Activated naive CD8-positive, alpha-beta T cell treated with anti-CD3 and anti-CD28 coated beads for 36 hours (primary cell): ENCODE results near the gene TMTC2. TPM values are rescaled to one million over a fixed set of nuclear protein-coding genes. Genes with fewer than 3 reads are reported as not detected.

Source experiments
- DNase-seq: peaks from one replicate; pipeline ENCODE4 v3.0.0; 2021
- H3K27ac Mint-ChIP-seq: one replicate; pipeline ENCODE4 v1.8.0; 2022; ENCODE audit warnings: mild to moderate bottlenecking, moderate library complexity, mixed read lengths
- H3K27me3 Mint-ChIP-seq: one replicate; pipeline ENCODE4 v1.8.0; 2022; ENCODE audit warnings: mild to moderate bottlenecking, mixed read lengths
- H3K36me3 Mint-ChIP-seq: one replicate; pipeline ENCODE4 v1.8.0; 2021; ENCODE audit warnings: mild to moderate bottlenecking, mixed read lengths
- H3K4me1 Mint-ChIP-seq: one replicate; pipeline ENCODE4 v1.8.0; 2021; ENCODE audit warnings: mixed read lengths
- H3K4me3 Mint-ChIP-seq: one replicate; pipeline ENCODE4 v1.8.0; 2022; ENCODE audit warnings: mild to moderate bottlenecking, moderate library complexity, mixed read lengths
- H3K9me3 Mint-ChIP-seq: one replicate; pipeline ENCODE4 v1.8.0; 2022; ENCODE audit warnings: mixed read lengths
- total RNA-seq, 2 experiments: library from RNA; stranded (reverse); gene quantifications; one replicate each; pipeline ENCODE4 v1.2.3, GENCODE V29; 2021

The TMTC2 gene
- total RNA-seq, 2 experiments from 2014 or later = 1.4 to 1.7 TPM

DNA sequence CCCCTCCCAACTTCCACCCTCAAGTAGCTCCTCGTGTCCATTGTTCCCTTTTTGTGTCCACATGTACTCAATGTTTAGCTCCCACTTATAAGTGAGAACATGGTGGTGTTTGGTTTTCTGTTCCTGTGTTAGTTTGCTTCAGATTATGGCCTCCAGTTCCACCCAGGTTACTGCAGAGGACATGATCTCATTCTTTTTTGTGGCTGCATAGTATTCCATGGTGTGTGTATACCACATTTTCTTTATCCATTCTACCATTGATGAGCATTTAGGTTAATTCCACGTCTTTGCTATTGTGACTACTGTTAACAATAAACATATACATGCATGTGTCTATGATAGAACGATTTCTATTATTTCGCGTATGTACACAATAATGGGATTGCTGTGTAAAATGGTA is 362.6 kb downstream of the TMTC2 start:
- no peak overlapping the region for H3K4me3 Mint-ChIP-seq
- peaks cover 4% of the 10 kb centered on the region for H3K36me3 Mint-ChIP-seq
- H3K27ac Mint-ChIP-seq = no peak overlapping the region
- peaks cover 3% of the 10 kb centered on the region for H3K27me3 Mint-ChIP-seq
- H3K9me3 Mint-ChIP-seq = no peaks in the 10 kb centered on the region
- no peak for DNase-seq
- H3K4me1 Mint-ChIP-seq = peaks cover 2% of the 10 kb centered on the region

DNA sequence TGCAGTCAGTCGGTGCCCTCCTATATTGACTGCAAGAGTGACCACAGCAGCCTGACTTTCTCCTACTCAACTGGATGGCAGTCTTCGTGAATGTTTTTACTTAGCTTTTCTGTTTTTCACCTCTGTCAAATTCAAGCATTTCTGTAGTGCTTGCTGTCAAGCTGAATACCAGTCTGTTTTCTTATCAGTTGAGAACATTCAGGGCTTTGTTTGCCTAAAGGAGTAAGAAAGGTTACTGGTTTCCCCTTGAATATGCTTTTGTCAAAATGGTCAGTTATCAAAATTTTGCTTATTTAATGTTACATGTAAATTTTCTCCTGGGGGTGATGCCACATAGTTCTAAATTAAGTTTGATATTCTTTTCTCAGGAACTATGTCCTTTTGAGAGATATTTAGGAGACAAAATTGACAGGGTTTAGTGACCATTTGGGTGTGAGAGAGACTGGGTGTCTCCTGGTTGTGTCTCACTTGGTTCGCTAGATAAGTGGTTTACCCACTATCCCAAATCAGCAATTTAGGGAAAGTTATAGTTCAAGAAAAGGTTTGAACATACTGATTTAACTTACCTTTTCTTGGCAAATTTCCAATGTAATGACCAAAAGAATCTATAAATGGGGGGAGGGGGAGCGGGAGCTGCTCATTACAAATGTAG is 366.3 kb downstream of the TMTC2 start:
- Mint-ChIP-seq H3K27me3 (peaks cover 3% of the 10 kb centered on the region), H3K4me1 (no peaks in the 10 kb centered on the region), H3K4me3 (no peak overlapping the region), H3K9me3 (no peaks in the 10 kb centered on the region), H3K36me3 (peaks cover 4% of the 10 kb centered on the region), H3K27ac (no peak overlapping the region)
- DNase-seq = no peak

DNA sequence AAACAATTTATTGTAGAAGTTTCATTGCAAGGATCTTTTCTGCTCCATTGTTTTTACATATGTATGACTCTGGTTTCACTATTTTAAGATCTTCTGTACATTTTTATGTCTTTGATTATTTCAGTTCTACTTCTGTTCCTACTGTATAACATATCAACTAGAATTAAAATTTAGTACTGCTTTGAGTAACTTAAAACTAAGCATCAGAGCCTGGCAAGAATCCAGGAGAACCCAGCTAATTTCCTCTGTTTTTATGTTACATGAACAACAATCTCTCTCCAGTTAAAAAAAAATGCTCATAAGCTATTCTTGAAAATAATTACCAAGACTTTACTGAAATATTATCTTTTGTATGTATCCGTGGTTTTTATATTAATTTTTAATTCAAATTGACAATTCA is 370.7 kb downstream of the TMTC2 start:
- Mint-ChIP-seq H3K27ac (no peak overlapping the region), H3K4me1 (no peaks in the 10 kb centered on the region), H3K4me3 (no peak overlapping the region), H3K36me3 (no peaks in the 10 kb centered on the region), H3K9me3 (no peaks in the 10 kb centered on the region), H3K27me3 (no peaks in the 10 kb centered on the region)
- DNase-seq = no peak

DNA sequence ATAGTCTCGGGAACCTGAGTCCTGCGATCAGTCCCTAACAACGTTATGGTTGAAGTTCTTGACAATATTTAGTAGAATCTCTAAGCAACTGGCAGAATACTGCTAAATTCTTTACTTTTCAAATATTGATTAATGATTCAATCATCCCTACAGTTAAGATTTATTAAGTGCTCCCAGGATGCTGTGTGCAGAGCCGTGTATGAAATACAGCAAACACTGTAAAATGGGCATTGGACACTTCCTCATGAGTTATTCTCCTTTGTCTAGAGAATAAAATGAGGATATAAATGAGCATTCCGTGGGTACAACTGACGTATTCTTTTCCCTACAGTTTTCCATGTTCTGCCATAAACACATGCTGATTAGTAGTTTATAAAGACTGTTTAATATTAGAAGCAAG is 372.4 kb downstream of the TMTC2 start:
- DNase-seq = no peak
- Mint-ChIP-seq H3K36me3 (no peaks in the 10 kb centered on the region), H3K27ac (no peak overlapping the region), H3K27me3 (no peaks in the 10 kb centered on the region), H3K9me3 (no peaks in the 10 kb centered on the region), H3K4me3 (no peak overlapping the region), H3K4me1 (no peaks in the 10 kb centered on the region)

DNA sequence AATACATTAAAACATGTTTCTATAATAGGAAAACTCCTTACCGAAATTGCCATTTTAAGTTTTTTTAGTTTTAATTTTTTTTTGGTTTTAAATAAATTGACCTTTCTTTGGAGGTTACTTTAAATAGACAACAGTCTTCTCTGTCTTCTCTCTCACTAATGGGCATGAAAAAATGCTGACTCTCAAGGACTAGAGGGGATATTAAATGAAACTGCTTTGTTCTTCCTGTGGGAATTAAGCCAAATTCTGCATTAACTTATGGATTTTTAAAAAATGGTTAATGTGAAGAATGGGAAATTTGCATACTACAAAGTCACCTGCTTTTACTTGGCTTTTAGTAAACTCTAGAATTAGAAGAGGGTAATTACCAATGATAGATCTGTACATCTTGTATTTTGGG is 378.9 kb downstream of the TMTC2 start:
- H3K27me3 Mint-ChIP-seq = no peaks in the 10 kb centered on the region
- no peak overlapping the region for H3K27ac Mint-ChIP-seq
- no peak overlapping the region for H3K4me3 Mint-ChIP-seq
- no peaks in the 10 kb centered on the region for H3K36me3 Mint-ChIP-seq
- H3K9me3 Mint-ChIP-seq = peaks cover 2% of the 10 kb centered on the region
- DNase-seq = no peak
- no peaks in the 10 kb centered on the region for H3K4me1 Mint-ChIP-seq

DNA sequence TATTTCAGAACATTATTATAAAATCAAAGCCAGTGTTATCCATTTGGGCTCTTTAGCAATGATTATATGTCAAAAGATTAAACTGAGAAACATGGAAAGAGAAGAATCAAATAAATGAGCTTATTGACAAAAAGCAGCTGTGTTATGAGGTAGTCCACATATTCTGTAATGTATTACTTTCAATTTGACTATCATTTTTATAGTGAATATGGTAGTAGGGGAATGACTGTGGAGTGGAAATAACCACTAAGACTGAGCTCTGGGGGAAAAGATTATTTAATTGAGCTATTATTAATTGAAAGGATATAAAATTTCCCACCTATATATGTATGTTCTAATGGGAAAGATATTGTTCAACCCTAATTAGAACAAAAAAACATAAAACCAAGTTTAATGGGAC is 381.3 kb downstream of the TMTC2 start:
- H3K9me3 Mint-ChIP-seq = peaks cover 15% of the 10 kb centered on the region
- no peak overlapping the region for H3K27ac Mint-ChIP-seq
- no peak for DNase-seq
- no peaks in the 10 kb centered on the region for H3K36me3 Mint-ChIP-seq
- no peaks in the 10 kb centered on the region for H3K4me1 Mint-ChIP-seq
- no peaks in the 10 kb centered on the region for H3K27me3 Mint-ChIP-seq
- H3K4me3 Mint-ChIP-seq = no peak overlapping the region

DNA sequence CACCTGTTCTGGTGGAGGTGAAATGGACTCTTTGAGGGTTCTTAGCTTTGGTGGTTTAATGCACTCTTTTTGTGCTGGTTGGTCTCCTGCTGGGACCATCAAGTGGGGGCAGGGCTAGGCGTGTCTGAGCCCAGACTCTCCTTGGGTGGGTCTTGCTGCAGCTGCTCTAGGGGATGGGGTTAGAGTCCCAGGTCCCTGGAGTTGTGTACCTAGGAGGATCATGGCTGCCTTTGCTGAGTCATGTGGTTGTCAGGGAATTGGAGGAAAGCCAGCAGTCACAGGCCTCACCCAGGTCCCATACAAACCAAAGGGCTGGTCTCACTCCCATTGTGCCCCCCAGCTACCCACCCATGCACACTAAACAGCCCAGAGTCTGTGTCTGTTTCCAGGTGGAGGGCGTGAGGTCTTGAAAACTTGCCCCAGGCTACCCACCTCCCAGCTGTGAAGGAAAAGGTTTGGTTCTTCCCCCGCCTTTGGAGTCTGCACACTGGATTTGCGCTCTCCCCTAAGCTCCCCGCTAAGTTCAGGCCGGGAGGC is 387.7 kb downstream of the TMTC2 start:
- H3K4me3 Mint-ChIP-seq = no peak overlapping the region
- H3K9me3 Mint-ChIP-seq = peaks cover 20% of the 10 kb centered on the region
- peaks cover 4% of the 10 kb centered on the region for H3K36me3 Mint-ChIP-seq

DNA sequence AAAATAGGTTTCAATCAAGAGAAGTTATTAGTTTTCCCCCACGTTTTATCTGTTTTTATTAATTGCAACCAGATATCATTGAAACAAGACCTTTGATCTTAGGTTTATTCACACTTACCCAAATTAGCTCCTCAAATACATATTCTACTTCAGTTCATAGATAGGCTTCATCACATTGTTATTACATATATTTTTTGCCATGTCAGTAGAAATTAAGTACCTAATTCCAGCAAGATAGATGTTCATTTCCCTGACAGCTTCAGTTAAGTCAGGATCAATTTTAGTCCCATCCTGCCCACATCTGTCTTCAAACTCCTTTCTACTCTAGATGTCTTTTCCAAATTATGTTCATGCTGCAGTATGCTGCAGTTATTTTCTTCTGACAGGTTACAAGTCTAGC is 388.8 kb downstream of the TMTC2 start:
- no peak for DNase-seq
- H3K36me3 Mint-ChIP-seq = peaks cover 4% of the 10 kb centered on the region
- no peaks in the 10 kb centered on the region for H3K4me1 Mint-ChIP-seq
- no peaks in the 10 kb centered on the region for H3K27me3 Mint-ChIP-seq
- no peak overlapping the region for H3K4me3 Mint-ChIP-seq
- H3K9me3 Mint-ChIP-seq = peaks cover 20% of the 10 kb centered on the region
- H3K27ac Mint-ChIP-seq = no peak overlapping the region

More for the DNA sequence above, 387.7 kb downstream of the TMTC2 start:
- no peak overlapping the region for H3K27ac Mint-ChIP-seq
- no peaks in the 10 kb centered on the region for H3K27me3 Mint-ChIP-seq
- no peak for DNase-seq
- no peaks in the 10 kb centered on the region for H3K4me1 Mint-ChIP-seq

DNA sequence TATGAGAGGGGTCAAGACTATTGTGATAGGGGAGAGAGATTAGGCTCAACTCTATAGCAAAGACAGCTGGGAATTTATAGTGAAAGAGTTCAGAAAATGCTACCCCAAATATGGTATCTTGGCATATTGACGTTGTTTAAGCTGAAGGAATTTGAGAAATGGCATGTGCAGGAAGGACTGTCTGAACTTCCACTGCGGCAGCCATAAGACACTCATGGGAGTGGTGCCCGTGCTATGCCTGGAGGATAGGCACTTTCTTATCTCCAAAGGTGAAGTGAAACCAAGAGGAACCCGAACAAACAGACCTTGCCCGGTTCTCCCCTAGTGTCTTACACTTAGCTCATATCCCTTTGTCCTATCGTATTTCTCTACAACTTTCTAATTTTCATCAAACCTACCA is 390.3 kb downstream of the TMTC2 start:
- no peak overlapping the region for H3K27ac Mint-ChIP-seq

DNA sequence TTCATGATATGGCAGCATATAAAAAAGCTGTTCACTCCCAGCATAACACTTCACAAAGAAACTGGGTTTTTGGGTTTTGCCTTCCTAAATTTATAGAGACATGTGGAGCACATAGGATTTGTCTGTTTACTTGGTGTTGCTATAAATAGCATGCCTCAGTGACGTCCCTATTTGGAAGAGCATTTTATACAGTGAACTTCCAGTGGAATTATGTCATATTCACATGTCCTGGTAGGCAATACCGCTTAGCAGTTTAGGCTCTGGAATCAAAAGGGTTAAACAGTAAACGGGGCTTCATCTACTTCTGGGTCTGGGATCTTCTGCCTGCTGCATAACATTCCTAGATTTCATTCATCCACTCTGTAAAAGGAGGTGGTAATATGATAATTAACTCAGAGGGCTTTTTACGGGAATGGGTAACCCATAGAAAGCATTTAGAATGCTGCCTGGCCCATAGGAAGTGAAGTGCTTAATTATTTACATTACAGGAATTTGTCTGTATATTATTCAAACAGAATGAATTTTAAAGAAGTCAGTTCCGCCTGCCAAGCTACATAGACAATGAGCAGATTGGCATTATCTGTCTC is 396.1 kb downstream of the TMTC2 start:
- H3K27me3 Mint-ChIP-seq = no peaks in the 10 kb centered on the region
- H3K36me3 Mint-ChIP-seq = no peaks in the 10 kb centered on the region

More for the DNA sequence above, 390.3 kb downstream of the TMTC2 start:
- no peak for DNase-seq
- Mint-ChIP-seq H3K4me1 (no peaks in the 10 kb centered on the region), H3K36me3 (peaks cover 4% of the 10 kb centered on the region), H3K9me3 (peaks cover 12% of the 10 kb centered on the region), H3K4me3 (no peak overlapping the region), H3K27me3 (no peaks in the 10 kb centered on the region)

DNA sequence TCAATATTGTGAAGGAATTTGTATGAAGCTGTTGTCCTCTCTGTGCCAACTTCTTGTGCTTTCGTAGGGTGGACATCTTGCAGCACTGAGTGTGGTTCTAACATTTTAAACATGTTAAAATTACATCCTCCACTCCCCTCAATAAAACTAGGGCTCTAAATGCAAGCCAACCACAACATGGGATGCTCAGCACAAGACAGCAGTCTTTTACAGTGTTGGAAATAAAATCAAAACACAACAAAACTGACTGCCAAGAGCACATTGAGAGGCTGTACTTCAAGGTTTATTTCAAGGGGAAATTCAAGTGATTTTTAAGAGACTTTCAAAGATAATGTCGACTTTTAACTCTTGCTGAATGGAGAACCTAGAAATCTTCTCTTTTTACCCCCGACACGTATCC is 396.9 kb downstream of the TMTC2 start:
- no peaks in the 10 kb centered on the region for H3K4me1 Mint-ChIP-seq
- no peak overlapping the region for H3K4me3 Mint-ChIP-seq
- DNase-seq = no peak
- H3K9me3 Mint-ChIP-seq = no peaks in the 10 kb centered on the region
- no peak overlapping the region for H3K27ac Mint-ChIP-seq
- H3K36me3 Mint-ChIP-seq = no peaks in the 10 kb centered on the region
- H3K27me3 Mint-ChIP-seq = no peaks in the 10 kb centered on the region

More for the DNA sequence above, 396.1 kb downstream of the TMTC2 start:
- Mint-ChIP-seq H3K4me1 (no peaks in the 10 kb centered on the region), H3K9me3 (no peaks in the 10 kb centered on the region), H3K27ac (no peak overlapping the region), H3K4me3 (no peak overlapping the region)
- DNase-seq = no peak

DNA sequence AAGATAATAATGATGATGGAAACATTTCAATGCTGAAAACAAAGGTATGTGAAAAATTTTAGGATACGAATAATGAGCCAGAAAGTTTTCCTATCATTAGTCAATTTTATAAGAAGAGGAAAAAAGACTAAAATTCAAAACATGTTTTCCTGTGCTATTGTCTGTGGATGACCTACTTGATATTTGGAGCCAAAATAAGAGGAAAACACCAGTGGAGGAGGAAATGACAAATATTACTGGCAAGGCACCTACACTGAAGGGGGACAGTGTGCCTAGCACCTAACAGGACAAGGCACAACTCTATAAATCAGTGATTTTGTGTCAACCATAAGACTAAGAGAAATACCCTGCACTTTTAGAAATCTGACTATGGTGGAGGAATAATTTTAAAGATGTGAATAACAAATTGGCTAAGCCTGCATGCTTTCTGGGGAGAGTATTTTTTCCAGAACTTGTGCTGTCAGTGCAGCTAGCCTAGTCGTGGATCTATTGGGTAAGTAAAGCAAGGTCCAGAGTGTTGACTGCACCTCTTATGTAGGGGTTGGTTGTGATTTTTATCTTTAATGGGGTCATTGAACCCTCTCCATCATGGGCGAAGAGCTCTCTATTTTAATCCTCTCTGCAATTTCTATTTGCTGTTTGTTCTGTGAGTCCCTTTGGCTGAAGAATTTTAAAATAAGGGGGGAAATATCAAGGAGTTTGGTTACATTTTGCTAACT is 398.0 kb downstream of the TMTC2 start:
- Mint-ChIP-seq H3K27ac (no peak overlapping the region), H3K27me3 (no peaks in the 10 kb centered on the region), H3K36me3 (no peaks in the 10 kb centered on the region), H3K4me3 (no peak overlapping the region), H3K9me3 (no peaks in the 10 kb centered on the region), H3K4me1 (no peaks in the 10 kb centered on the region)
- DNase-seq = no peak

DNA sequence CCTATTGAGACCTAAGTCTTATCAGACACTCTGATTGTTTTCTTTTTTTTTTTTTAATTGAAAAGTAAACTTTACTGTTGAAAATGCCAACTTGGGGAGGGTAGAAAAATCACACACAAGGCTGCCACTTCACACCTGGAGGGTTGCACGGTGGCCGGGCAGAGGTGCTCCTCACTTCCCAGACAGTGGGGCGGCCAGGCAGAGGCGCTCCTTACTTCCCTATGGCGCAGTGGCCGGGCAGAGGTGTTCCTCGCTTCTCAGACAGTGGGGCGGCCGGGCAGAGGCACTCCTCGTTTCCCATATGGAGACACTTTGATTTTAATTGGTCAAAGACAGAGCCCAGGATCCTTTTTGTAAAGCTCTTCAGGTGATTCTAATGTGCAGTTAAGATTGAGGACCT is 399.3 kb downstream of the TMTC2 start:
- Mint-ChIP-seq H3K36me3 (no peaks in the 10 kb centered on the region), H3K4me1 (no peaks in the 10 kb centered on the region), H3K27me3 (no peaks in the 10 kb centered on the region), H3K27ac (no peak overlapping the region), H3K9me3 (no peaks in the 10 kb centered on the region), H3K4me3 (no peak overlapping the region)
- DNase-seq = no peak

DNA sequence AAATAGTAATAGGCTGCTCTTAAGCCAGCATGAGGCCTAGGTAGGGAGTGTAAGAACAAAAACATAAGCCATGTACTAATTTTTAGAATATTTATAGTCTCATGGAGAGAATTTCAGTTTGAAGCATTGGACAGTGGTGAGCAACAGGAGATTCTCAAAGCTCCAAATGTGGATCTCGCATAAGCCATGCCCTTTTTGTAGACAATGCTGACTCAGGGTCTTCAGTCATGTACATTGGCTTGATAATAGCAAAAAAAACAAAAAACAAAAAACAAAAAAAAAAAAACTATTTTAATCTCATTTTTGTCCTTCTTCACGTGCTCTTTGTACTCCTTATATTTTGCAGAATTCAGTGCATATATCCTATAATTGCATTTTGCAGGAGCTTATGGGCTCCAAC is 402.9 kb downstream of the TMTC2 start:
- Mint-ChIP-seq H3K4me1 (no peaks in the 10 kb centered on the region), H3K4me3 (no peak overlapping the region), H3K27me3 (no peaks in the 10 kb centered on the region), H3K27ac (no peak overlapping the region), H3K9me3 (peaks cover 2% of the 10 kb centered on the region), H3K36me3 (no peaks in the 10 kb centered on the region)
- DNase-seq = no peak

DNA sequence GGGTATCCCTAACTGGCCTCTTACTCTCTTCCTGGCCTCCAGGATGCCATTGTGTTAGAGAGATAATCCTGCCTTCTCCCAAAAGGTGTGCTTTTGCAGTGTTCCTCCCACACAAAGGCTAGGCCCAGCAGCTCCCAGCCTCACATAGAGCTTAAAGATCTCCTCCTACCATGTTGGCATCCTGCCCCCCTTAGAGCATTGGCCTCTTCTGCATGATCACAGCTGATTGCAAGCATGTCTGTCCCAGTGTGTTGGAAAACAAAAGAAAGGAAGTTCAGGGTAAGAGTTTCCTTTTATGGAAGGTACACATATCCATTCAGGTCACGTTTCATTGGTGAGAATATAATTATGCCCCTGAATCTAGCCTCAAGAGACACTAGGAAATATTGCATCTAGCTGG is 405.4 kb downstream of the TMTC2 start:
- H3K36me3 Mint-ChIP-seq = no peaks in the 10 kb centered on the region
- H3K9me3 Mint-ChIP-seq = peaks cover 8% of the 10 kb centered on the region
- H3K27ac Mint-ChIP-seq = no peak overlapping the region
- H3K4me3 Mint-ChIP-seq = no peak overlapping the region
- no peaks in the 10 kb centered on the region for H3K4me1 Mint-ChIP-seq
- no peaks in the 10 kb centered on the region for H3K27me3 Mint-ChIP-seq
- DNase-seq = no peak
